Activated CD8-positive, alpha-beta memory T cell treated with anti-CD3 and anti-CD28 coated beads, Interleukin-2, amount 50 U/mL, for 24 hours (primary cell): ENCODE measurements around the gene TCOF1.

Source experiments
- DNase-seq: peaks from one replicate; pipeline ENCODE4 v3.0.0-alpha.2; 2020; ENCODE audit errors: extremely low read depth

The TCOF1 gene

DNA sequence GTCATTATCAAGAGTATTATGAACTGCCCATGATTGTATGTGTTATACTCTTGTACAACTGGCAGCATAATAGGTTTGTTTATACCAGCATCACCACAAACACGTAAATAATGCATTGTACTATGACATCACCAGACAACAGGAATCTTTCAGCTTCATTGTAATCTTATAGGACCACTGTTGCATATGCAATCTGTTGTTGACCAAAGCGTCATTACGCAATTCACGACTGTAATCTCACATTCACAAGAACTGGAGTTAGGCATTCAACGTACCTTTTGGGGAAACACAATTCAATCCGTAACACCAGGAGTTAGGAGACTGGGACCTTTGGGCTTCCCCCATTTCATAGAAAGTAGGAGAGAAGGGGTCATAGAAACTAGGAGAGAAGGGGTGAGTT, 34.4 kb upstream of the TCOF1 start:
- no peak for DNase-seq

- no peak for DNase-seq
Observed at GRCh38 chr5:150323819-150324218, 33.7 kb upstream of the TCOF1 start.

- no peak for DNase-seq
Observed at GRCh38 chr5:150325426-150325825, 32.1 kb upstream of the TCOF1 start.

- DNase-seq = no peak
Observed at GRCh38 chr5:150326707-150327106, 30.8 kb upstream of the TCOF1 start.

- DNase-seq = no peak
Observed at GRCh38 chr5:150327139-150327538, 30.4 kb upstream of the TCOF1 start.

GRCh38 chr5:150328515-150328914, 29.0 kb upstream of the TCOF1 start:
- no peak for DNase-seq

DNA sequence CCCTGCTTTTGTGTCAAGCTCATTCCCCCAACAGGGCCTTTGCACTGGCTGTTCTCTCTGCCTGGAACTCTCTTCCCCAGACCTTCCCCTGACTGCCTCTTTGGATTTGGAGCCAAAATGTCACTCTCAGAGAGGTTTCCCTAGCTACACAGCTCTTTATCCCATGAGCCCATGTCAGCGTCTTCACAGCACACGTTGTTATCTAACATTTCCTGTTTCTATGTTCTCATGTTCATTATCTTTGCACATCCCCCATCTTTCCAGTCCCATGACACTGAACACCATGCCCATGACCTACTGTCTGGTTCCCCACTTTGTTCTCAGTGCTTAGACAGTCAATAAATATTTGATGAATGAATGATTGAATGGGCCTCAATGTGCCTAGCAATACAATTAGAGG, 28.5 kb upstream of the TCOF1 start:
- DNase-seq = no peak

DNA sequence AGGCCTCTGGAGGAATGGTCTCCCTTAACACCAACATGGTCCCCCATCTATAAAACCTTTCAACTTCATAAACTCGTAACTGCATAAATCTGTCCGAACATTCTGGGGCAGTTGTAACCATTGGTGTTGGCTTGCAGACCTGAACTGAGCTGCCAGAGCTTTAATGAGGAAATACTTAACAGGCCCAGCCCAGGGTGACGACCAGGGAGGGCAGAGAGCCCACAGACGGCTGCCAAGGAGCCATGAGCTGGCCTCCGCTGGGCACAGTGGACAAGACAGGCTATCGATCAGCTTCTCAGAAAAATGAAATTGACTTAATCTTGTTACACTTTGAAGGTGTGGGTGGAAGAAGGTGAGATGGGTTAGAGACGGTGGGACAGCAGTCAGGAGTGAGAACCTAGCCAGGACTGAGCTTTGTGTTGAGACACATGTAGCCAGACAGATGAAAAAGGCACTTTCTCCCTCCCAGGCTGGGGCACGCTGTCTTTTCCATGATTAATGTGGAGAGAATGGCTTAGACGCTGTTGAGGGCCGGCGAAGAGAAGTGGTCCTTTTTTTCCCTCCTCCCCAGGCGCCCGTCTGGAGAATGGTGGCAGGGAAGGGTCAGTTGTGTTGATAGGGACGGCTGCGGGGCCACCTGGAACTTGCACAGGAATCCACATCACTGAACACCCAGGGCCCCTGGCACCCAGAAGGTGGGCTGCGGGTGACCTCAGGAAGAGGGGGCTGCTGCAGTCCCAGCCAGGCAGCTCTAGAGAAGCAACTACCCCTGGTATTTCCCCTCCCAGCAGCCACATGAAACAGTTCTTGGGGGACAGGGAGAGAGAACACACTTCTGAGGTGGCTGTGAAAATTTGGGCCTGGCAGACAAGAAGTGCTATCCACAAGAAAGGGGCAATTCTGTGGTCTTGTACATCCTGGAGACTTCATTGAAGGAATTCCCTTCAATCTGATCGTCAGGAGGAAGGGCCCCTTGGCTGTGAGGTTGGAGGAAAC, 27.3 kb upstream of the TCOF1 start:
- no peak for DNase-seq

DNA sequence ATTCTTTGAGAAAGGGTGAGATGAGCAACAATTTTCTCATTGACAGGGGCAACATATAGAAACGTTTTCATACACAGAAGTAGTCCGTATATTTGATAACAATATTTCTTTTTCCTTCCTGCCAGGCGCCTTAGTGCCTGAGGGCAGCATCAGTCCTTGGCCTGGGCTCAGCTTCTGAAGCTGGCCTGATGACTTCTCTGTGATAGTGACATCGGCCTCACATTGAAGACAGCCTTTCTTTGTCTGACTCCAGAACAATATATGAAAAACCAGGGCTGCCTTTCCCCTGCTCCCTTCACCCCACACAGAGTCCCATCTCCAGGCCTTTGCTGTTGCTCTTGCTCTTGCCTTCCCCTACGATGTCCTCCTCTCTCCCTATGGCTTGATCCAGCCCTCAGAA, 24.1 kb upstream of the TCOF1 start:
- no peak for DNase-seq

DNA sequence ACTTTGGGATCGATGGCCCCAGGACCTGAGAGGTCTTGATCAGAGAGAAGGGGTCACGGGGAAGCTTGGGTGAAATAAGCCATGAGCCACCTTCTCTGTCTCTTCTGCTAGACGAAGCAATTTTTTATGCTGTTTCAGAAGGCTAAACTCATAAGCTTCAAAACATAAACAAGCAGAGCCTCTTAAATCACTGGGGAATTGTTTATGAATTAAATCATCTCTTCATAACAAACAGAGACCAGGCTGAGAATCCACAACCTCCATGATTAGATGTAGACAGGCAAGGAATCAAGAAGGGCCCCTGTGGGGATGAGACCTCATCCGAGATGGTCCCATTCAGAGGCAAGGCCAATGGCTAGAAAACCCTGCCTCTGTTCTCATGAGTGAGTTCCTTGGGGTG, 21.7 kb upstream of the TCOF1 start:
- no peak for DNase-seq

- DNase-seq = no peak
Observed at GRCh38 chr5:150338546-150338945, 19.0 kb upstream of the TCOF1 start.

DNA sequence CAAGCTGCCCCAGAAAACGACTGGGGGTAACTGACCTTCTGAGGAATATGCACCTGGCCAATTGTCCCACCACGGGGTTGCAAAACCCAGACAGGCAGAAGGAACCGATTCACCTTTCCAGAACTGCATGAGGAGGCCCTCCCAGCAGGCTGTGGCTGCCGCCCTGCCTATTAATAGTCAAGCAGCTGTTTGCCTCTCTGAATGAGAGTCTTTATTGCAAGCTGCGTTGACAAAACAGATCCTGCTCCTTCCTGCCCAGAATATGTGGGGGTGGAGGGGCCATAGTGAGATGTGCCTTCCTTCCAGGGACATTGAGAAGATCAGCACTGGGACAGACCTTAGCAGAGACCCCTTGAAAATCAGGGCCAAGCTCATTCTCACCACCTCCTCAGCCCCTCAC, 18.3 kb upstream of the TCOF1 start:
- no peak for DNase-seq

DNA sequence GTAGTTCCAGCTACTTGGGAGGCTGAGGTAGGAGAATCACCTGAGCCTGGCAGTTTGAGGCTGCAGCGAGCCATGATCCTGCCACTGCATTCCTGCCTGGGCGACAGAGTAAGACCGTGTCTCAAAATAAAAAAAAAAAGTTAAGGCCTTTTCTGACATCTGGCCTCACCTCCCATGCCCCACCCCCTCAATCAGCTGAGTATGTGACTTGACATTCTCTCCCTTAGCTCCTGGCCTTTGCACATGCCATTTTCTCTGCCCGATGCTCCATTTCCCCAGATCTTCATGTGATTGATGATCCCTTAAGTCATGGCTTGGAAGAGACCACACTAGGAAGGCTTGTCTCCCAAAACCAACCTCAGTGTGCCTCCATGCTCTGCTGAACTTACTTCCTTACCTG, 17.7 kb upstream of the TCOF1 start:
- no peak for DNase-seq

DNA sequence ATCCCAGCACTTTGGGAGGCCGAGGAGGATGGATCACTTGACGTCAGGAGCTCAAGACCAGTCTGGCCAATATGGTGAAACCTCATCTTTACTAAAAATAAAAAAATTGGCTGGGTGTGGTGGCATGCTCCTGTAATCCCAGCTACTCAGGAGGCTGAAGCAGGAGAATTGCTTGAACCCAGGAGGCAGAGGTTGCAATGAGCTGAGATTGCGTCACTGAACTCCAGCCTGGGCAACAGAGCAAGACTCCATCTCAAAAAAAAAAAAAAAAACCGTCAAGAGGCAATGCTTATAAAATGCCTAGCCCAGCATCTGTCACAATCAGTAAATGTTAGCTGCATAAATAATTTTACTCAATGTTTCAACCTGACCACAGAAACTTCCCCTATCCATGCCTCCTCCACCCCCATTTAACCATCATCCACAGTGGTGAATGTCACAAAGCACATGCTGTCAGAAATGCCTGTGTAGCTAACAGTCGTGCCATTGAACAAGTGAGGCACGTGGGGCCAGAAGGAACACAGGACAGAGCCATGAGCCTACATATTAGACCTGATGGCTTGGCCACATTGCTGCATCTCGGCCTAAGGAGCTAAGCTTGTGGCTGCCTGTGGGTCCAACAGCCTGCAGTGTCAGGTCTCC, 16.8 kb upstream of the TCOF1 start:
- no peak for DNase-seq

GRCh38 chr5:150341331-150341730, 16.2 kb upstream of the TCOF1 start:
- DNase-seq = no peak

DNA sequence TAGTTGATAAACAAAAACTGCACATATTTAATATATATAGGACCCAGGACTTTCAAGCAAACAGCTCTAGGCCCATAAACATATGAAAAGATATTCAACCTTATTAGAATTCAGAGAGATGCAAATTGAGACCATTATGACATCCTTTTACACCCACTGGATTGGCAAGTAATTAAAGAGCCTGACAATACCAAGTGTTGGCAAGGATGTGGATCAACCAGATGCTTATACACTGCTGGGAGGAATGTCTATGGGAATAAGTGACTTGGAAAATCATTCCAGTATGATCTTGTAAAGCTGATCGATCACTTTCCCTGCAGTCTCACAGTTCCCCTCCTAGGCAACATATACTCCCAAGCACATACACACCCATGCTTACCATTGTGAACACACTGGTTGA, 15.5 kb upstream of the TCOF1 start:
- DNase-seq = no peak

DNA sequence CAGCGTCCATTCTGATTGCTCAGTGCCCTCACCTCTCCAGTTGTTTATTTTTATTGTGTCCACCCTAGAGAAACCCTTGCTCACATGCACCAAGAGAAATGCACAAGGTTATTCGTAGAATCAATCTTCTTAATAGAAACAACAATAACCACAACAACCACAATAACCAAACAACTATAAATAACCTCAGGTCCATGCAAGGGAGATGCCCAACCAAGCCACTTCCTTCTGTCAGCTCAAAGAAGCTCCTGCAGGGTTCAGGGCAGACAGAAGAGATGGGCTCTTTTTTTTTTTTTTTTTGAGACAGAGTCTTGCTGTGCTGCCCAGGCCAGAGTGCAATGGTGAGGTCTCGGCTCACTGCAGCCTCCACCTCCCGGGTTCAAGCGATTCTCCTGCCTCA, 14.9 kb upstream of the TCOF1 start:
- no peak for DNase-seq

GRCh38 chr5:150343994-150344631, 13.4 kb upstream of the TCOF1 start:
- DNase-seq = no peak

GRCh38 chr5:150345716-150346115, 11.8 kb upstream of the TCOF1 start:
- DNase-seq = no peak

- DNase-seq = no peak
Observed at GRCh38 chr5:150346592-150346991, 10.9 kb upstream of the TCOF1 start.

DNA sequence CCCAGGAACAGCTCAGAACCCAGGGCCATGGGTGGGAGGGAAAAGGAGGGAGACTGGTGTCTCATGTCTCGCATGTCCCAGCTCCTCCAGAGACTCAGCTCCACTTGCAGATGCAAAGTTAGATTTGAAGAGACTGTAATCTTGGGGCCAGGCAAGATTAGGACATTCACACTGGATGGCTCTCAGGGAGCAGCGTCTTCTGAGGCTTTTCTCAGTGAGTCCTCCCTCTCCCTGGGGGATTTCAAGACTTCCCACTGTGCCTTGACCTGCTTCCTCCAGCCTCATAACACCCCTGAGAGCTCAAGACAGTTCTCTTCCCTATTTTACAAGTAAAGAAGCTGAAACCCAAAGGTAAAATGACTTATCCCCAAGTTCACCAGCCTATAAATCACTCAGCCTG, 10.5 kb upstream of the TCOF1 start:
- DNase-seq = no peak

DNA sequence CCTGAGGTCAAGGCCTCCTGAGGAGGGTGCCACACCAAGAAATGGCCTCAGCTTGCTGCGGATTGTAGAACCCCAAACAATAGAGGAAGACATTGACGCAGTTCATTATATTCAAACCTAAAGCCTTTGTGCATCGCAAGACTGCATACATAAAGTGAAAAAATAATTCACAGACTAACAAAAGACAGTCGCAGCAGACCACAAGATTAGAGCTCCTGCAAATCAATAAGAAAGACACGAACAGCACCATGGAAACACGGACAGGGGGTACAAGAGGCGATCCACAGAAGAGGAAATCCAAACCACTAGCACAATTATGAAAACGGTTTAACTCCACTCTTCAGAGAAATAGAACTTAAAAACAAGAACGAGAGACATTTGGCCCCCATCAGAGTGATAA, 10.0 kb upstream of the TCOF1 start:
- no peak for DNase-seq
